Choroid plexus epithelial cell (primary cell): Measurements from ENCODE around the gene LPIN1.
"Not testable (repeated sequence)": the region's sequence is repeated elsewhere in the genome, so short reads cannot be mapped to it uniquely, and the experiment has no call there.

Experiments used
- DNase-seq: peaks from one replicate; pipeline ENCODE4 v3.0.0-alpha.2; 2010; ENCODE audit warnings: low read depth
- H3K4me3 ChIP-seq: 2 replicates; pipeline ENCODE4 v1.5.1; 2011; ENCODE audit warnings: low read depth, mild to moderate bottlenecking, control low read depth, low read length, moderate library complexity
- CTCF ChIP-seq: conservative IDR thresholded peaks from 2 replicates; pipeline ENCODE4 v1.5.1; 2011; ENCODE audit warnings: low read depth, mild to moderate bottlenecking, control low read depth, inconsistent platforms, low read length, moderate library complexity

The LPIN1 gene

GRCh38 chr2:11723061-11723371 lies 23.4 kb upstream of the LPIN1 start:
- TF ChIP-seq CTCF = no peak

GRCh38 chr2:11724151-11724550 lies 22.3 kb upstream of the LPIN1 start:
- DNase-seq = no peak
- TF ChIP-seq CTCF = no peak
- H3K4me3 ChIP-seq = no peak overlapping the region

More at GRCh38 chr2:11723061-11723371, 23.4 kb upstream of the LPIN1 start:
- no peak overlapping the region for H3K4me3 ChIP-seq
- DNase-seq = no peak

GRCh38 chr2:11726384-11726783 lies 20.0 kb upstream of the LPIN1 start:
- DNase-seq = no peak
- H3K4me3 ChIP-seq = no peak overlapping the region
- no peak for TF ChIP-seq CTCF

GRCh38 chr2:11729362-11730212 lies 16.8 kb upstream of the LPIN1 start:
- no peak for DNase-seq
- no peak overlapping the region for H3K4me3 ChIP-seq
- no peak for TF ChIP-seq CTCF

GRCh38 chr2:11731214-11731984 lies 15.0 kb upstream of the LPIN1 start:
- not testable (repeated sequence) for H3K4me3 ChIP-seq, DNase-seq

- no peak for TF ChIP-seq CTCF
- no peak overlapping the region for H3K4me3 ChIP-seq
- no peak for DNase-seq
Observed at GRCh38 chr2:11732587-11732986, 13.8 kb upstream of the LPIN1 start.

- not testable (repeated sequence) for H3K4me3 ChIP-seq, DNase-seq
Observed at GRCh38 chr2:11737852-11738251, 8.6 kb upstream of the LPIN1 start.
